Activated CD4-positive, alpha-beta T cell treated with anti-CD3 and anti-CD28 coated beads, Interleukin-2, Interleukin-6, amounts not matched to agents 100 ng/mL and 50 ng/mL, durations not matched to agents 16 hours and 8 hours (primary cell): Measurements from ENCODE around the gene SUMF2.
"Not testable (repeated sequence)": the region's sequence is repeated elsewhere in the genome, so short reads cannot be mapped to it uniquely, and the experiment has no call there.

ENCODE experiments used
- DNase-seq: peaks from one replicate; pipeline ENCODE4 v3.0.0-alpha.2; 2020

SUMF2 gene

DNA sequence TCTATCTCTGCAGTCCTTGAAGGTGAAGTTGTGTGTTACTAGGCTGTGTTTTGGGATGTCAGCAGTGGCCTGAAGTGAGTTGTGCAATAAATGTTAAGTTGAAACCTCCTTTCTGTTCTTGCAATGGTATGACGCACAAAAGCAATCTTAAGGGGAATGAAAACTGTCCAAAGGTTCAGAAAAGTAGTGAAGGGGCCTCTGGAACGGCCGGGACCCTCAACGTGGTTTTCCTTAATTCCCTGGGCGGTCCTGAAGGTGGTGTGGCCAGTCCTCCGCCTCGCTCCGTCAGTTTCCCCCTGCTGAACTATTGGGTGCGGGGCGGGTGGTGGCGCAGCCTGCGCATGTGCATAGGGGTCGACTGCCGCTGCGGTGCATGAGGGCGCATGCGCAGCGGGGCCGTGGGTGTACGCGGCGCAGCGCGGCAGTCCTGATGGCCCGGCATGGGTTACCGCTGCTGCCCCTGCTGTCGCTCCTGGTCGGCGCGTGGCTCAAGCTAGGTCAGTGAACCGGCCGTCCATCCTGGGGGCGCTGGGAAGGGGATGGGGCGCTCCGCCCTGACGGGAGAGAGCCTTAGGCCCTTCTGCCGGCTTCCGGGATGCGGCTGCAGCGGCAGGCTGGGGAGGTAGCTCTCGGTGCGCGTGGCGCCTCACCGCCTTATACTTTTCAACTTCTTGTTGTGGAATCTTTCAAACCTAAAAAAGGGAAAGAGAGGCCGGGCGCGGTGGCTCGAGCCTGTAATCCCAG lies at the start of gene SUMF2:
Gene SUMF2, plus strand, starts transcription at position 405 of the 744 bp plus-strand sequence. Its CDS starts 26 bp downstream, at position 431.
- DNase-seq: peak; percentile 93

- not testable (repeated sequence) for DNase-seq
These were observed 47.1 kb upstream of the SUMF2 start for GRCh38 chr7:56017015-56017414.

DNA sequence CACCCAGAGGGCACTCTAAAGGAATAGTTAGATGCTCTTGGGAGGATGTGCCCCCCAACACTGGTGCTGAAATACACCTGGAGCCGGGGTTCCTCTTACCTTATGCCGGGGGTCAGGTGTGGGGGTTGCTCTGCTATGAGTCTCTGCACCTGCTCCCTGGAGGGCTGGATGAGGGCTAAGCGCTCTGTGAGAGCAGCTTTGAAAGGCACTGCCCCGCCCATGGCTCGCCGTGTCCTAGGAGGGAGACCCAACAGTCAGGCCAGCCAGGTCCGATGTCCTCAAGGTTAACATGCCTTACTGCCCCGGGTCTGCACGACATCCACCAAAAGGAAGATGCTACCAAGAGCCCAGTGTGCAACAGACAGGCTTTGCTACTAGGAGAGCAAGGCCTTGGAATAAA lies 44.6 kb upstream of the SUMF2 start:
- no peak for DNase-seq

DNA sequence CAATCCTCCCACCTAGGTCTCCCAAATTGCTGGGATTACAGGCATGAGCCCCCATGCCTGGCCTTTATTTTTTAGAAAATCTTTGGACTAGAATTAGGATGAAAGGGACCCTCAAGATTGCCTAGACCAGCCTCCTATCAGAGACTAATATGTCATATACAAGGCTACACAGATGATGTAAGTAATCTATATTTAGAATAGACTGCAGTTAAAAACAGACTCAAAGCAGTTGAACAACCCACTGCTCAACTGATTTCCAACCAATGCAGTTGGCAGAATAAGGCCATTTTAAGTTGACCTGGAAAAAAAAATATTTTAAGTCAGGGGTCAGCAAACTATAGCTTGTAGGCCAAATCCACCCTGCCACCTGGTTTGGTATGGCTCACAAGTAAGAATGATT lies 40.6 kb upstream of the SUMF2 start:
- DNase-seq: no peak

DNA sequence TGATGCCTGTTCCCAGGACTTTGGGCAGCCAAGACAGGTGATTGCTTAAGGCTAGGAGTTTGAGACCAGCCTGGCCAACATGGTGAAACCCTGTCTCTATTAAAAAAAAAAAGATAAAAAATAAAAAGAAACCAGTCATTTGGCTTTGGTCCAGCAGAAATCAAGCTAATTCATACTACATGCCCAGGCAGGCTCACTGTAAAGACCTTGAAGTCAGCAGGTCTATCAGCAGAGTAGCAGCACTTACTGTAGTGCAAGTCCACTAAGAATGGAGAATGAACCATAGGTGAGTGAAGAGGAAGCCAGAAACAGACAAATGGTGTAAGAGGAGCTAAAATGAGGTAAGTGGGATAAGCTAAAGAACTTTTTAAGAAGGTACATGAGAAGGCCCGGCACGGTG lies 37.5 kb upstream of the SUMF2 start:
- no peak for DNase-seq

- no peak for DNase-seq
These were observed 35.0 kb upstream of the SUMF2 start for GRCh38 chr7:56028942-56029630.

DNA sequence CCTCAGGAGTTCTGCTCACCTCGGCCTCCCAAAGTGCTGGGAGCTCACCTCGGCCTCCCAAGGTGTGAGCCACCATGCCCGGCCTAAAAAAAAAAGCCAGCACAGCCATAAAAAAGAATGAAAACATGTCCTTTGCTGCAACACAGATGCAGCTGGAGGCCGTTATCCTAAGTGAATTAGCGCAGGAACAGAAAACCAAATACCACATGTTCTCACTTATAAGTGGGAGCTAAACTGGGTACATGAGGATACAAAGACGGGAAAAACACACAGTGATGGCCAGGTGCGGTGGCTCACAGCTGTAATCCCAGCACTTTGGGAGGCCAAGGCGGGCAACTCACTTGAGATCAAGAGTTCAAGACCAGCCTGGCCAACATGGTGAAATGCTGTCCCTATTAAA lies 33.7 kb upstream of the SUMF2 start:
- DNase-seq: no peak

DNA sequence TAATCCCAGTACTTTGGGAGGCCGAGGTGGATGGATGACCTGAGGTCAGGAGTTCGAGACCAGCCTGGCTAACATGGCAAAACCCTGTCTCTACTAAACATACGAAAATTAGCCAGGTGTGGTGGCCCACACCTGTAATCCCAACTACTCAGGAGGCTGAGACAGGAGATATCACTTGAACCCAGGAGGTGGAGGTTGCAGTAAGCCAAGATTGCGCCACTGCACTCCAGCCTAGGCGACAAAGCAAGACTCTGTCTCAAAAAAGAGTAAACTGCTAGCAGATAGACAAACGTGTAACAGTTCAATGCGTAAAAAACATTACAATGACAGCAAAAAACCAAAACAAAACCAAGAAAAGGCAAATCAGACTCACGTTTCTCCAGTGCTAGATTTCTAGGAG lies 32.5 kb upstream of the SUMF2 start:
- not testable (repeated sequence) for DNase-seq

- not testable (repeated sequence) for DNase-seq
These were observed 31.5 kb upstream of the SUMF2 start for GRCh38 chr7:56032578-56032977.

- DNase-seq: peak; percentile 87
These were observed 30.2 kb upstream of the SUMF2 start for GRCh38 chr7:56033671-56034432.

GRCh38 chr7:56040730-56041129 lies 23.4 kb upstream of the SUMF2 start:
- no peak for DNase-seq

GRCh38 chr7:56045758-56046157 lies 18.3 kb upstream of the SUMF2 start:
- DNase-seq: not testable (repeated sequence)

DNA sequence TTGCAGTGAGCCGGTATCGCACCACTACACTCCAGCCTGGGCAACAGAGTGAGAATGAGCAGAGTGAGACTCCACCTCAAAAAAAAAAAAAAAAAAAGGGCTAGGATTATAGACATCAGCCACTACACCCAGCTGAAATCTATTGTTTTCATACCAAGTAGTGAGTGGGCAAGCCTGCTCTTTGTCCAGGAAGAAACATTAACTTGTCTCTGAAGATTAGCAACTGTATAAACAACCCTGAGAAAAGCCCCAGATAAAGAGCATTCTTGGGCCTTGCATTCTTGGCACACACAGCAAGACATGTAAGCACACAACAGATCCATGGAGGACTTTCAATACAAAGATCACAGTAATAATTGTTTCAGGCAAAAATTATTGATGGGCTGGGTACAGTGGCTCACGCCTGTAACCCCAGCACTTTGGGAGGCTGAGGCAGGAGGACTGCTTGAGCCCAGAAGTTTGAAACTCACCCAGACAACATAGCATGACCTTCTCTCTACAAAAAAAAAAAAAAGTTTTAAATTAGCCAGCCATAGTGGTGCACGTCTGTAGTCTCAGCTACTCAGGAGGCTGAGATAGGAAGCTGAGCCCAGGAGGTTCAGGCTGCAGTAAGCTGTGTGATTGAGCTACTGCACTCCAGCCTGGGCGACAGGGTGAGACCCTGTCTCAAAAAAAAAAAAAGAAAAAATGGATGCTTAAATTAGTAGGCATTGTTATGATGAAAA lies 17.2 kb upstream of the SUMF2 start:
- DNase-seq: no peak

DNA sequence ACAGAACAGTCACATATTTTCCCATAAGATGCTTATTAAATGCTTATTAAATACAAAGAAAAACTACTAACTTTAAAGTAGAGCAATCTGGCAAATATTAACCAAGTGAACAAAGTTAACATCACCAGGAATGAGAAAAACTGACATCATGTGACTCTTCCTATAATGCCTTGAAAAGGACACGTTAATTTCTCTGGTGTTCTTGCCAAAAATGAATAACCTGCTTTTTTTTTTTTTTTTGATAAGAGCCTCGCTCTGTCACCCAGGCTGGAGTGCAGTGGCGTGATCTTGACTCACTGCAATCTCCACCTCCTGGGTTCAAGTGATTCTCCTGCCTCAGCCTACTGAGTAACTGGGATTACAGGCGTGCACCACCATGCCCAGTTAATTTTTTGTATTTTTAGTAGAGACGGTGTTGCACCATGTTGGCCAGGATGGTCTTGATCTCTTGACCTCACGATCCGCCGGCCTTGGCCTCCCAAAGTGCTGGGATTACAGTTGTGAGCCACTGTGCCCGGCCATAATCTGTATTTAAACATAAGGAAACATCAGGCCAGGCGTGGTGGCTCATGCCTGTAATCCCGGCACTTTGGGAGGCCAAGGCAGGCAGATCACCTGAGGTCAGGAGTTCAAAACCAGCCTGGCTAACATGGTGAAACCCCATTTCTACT lies 16.5 kb upstream of the SUMF2 start:
- DNase-seq: not testable (repeated sequence)

- no peak for DNase-seq
These were observed 15.8 kb upstream of the SUMF2 start for GRCh38 chr7:56048245-56048644.

- not testable (repeated sequence) for DNase-seq
These were observed 15.3 kb upstream of the SUMF2 start for GRCh38 chr7:56048763-56049162.

DNA sequence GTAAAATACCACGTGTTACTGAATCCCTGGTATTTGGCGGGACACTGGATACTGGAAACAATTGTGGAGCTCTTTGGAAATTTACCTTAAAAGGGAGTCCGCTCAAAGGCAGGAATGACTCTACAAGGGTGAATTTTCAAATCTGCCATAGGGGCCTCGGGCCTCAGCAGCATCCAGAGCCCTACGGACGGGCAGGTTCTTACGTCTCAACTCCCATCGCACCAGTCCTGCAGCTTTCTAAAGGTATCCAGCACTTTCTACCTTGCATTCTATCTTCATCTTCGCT lies 13.1 kb upstream of the SUMF2 start:
- no peak for DNase-seq

GRCh38 chr7:56051339-56052191 lies 12.5 kb upstream of the SUMF2 start, which contains the start of the genes CCT6A and PSPH:
CCT6A (plus strand) TSS chr7:56051765; CDS start chr7:56051849, 84 bp downstream.
PSPH (minus strand) TSS chr7:56051444; CDS start chr7:56021212, 30,232 bp downstream.
- peak; percentile 98 for DNase-seq

- no peak for DNase-seq
These were observed 10.7 kb upstream of the SUMF2 start for GRCh38 chr7:56053379-56053778.

DNA sequence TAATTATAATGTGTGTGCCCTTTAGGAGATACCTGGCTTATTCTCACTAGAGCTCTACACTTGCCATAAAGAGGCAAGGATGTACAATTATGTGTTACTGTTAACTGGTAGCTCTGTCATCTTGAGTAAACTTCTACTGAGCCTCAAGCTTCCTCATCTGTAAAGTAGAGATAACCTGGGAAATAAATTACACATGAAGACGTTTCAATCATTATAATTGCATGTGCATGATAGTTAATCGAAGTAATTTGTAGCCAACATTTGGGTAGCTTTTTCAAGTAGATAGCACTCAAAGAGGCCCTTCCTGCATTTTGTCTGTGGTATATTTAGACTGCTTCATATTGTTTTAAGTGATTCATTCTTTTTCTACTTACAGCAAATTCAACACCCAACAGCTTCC lies 10.1 kb upstream of the SUMF2 start:
- no peak for DNase-seq

DNA sequence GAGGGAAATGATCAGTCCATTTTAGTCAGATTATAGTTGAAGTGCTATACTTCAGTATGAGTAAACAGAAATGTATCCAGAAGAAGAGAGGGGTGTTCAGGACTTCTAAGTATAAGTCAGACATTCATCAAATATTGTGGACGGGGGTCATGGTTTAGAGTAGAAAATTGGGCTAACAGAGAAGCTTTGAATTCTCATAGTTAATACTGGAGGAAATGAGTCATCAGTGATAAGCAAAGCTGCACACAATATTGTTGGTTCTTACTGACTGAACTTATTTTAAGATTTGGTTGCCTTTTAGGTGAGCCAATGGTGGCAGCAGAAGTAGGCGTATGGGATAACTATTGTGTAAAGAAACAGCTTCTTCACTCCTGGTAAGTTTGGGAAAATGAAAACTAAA lies 1.7 kb upstream of the SUMF2 start:
- peak; percentile 32 for DNase-seq
